Measurements from ENCODE around the gene CTH.
"Not testable (repeated sequence)": the region's sequence is repeated elsewhere in the genome, so short reads cannot be mapped to it uniquely, and the experiment has no call there.

DNA sequence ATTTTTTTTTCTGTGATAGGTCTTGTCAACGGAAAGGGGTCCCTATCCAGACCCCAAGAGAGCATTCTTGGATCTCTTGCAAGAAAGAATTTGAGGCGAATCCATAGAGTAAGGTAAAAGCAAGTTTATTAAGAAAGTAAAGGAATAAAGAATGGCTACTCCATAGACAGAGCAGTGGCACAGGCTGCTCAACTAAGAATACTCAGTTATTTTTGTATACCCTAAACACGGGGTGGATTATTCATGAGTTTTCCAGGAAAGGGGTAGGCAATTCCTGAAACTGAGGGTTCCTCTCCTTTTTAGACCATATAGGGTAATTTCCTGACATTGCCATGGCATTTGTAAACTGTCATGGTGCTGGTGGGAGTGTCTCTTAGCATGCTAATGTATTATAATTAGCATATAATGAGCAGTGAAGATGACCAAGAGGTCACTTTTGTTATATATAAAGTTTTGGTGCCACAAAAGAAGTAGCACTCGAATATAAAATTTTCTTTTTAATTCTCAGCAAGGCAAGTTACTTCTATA lies 44.6 kb upstream of the CTH start:
- TF ChIP-seq POLR2A (IDR thresholded peaks at IDR 0.05), result not testable (repeated sequence)
- TF ChIP-seq, protein P1, sequence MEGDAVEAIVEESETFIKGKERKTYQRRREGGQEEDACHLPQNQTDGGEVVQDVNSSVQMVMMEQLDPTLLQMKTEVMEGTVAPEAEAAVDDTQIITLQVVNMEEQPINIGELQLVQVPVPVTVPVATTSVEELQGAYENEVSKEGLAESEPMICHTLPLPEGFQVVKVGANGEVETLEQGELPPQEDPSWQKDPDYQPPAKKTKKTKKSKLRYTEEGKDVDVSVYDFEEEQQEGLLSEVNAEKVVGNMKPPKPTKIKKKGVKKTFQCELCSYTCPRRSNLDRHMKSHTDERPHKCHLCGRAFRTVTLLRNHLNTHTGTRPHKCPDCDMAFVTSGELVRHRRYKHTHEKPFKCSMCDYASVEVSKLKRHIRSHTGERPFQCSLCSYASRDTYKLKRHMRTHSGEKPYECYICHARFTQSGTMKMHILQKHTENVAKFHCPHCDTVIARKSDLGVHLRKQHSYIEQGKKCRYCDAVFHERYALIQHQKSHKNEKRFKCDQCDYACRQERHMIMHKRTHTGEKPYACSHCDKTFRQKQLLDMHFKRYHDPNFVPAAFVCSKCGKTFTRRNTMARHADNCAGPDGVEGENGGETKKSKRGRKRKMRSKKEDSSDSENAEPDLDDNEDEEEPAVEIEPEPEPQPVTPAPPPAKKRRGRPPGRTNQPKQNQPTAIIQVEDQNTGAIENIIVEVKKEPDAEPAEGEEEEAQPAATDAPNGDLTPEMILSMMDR (IDR thresholded peaks at IDR 0.05), result not testable (repeated sequence)

All from adrenal gland (tissue), 5 donors.